ENCODE results near the gene CHSY3. TPM values are rescaled to one million over a fixed set of nuclear protein-coding genes. Genes with fewer than 3 reads are reported as not detected.

CHSY3 gene
- total RNA-seq, result 2.1 and 3.6 TPM in 2 replicates

- peak; percentile 39 for DNase-seq (ENCODE audit: low read depth, low spot score)
These were observed at the start of gene CHSY3 for GRCh38 chr5:129904102-129904666. Gene CHSY3 (plus strand): TSS chr5:129904465.

DNA sequence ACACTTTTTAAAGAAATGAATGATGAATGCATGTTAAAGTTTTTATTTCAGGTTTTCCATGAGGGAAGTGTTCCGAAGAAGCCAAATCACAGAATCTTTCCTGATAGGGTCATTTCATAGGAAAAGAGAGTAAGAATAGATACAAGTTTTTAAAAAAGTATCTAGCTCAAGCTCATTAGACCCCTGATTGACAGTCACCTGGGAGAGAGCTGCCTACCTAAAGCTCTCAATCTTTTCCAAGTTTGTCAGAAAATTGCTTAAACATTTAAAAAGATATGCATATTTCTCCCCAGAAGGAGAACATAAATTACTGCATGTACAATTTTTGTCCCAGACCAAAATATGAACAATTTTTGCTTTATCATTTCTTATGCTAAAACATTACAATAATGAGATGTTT is 47.9 kb upstream of the CHSY3 start:
- no peak for DNase-seq (ENCODE audit: low read depth, low spot score)

DNA sequence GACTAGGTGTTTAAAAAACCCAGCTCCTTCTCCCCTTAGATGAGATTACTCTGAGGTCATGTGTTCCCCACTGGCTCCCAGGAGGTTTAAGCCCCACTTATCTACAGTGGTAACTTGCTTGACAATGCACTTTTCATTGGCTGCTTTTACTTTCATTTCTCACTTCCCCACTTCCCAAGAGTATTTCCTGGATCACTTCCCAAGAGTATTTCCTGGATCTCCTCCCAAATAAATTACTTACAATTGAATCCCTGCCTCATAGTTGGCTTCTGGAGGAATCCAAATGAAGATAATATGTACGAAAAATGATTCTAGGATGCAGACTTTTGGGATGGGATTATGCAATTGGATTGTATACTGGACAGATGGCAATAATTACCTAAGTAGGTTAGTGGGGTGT is 47.1 kb upstream of the CHSY3 start:
- DNase-seq (ENCODE audit: low read depth, low spot score), result no peak

- DNase-seq (ENCODE audit: low read depth, low spot score), result no peak
These were observed 46.1 kb upstream of the CHSY3 start for GRCh38 chr5:129858131-129858675.

- DNase-seq (ENCODE audit: low read depth, low spot score), result no peak
These were observed 19.9 kb upstream of the CHSY3 start for GRCh38 chr5:129884322-129884721.

GRCh38 chr5:129899454-129899853 is 4.8 kb upstream of the CHSY3 start:
- no peak for DNase-seq (ENCODE audit: low read depth, low spot score)

DNA sequence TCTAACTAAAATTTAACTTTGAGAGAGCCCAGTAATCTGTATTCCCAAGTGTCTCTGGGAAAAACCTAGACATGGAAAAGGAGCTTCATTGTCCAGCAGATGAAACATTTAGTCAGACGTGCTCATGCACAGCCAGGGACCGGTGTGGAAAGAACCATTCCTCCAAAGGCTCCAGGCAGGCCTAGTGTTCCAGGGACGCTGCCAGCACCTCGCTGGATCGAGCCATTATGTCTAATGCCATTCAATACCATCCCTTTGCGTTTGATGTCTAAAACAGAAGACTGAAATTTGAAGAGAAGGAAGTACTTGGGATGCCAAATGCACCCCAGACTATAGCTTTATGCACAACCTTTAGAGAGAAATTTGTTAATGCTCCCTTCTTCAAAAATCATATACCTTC is 1.4 kb upstream of the CHSY3 start:
- DNase-seq (ENCODE audit: low read depth, low spot score), result no peak

DNA sequence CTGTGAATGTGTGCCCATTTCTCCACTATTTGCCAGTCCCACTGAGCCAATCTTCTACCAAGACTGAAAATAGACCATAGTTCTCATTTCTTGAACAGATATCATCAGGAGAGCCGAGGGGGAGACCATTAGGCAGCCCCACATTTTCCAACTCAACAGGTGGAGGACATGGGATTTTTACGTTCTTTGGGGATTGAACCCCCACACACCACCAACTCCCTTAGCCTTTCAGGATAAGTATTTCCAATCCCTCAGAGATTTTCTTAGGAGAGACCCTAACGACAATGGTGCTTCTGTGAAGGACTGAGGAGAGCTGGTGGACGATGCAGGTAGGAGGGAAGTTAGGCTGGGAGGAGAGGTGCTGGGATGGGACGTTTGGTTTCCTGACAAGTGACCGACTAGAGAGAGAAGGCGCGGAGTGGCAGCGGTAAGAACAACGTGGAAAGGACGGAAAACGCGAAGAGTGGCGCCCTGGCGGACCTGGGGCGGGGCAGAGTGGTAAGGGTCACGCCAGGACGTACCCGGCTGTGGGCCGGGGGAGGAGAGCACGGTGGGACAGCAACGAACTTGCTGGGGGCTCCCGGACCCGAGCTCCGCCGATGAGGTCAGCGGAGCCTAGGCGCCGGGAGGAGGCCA is 681 bp upstream of the CHSY3 start:
- no peak for DNase-seq (ENCODE audit: low read depth, low spot score)

GRCh38 chr5:129904667-129905472 is 605 bp downstream of the CHSY3 start:
- no peak for DNase-seq (ENCODE audit: low read depth, low spot score)

DNA sequence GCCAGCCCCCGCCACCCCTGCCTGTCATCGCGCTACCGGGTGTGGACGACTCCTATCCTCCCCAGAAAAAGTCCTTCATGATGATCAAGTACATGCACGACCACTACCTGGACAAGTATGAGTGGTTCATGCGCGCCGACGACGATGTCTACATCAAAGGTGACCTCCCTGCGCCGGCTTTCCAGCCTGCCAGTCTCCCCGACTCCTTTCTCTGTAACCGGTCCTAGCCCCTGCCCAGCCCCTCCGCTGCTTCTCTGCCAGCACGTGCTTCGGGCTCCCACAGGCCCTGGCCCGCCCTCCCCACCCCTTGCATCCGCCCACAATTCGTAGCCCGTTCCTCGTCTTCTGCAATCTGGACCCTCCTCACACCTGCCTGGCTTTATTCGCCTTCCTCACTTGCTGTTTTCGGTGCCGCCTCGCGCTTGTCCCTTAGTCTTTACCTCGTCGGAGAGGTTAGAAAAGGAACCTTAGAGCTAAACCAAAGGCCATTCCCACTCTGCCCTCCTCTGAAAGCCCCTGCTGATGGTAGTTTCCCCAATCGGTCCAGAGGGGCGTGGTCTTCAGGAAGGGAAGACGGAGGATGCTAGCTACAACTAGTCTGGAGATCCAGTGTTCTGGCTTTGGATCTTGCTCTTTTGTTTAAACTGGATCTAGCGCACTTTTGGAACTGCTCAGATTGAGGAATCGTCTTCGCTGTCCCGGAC is 1.4 kb downstream of the CHSY3 start:
- DNase-seq (ENCODE audit: low read depth, low spot score), result no peak

DNA sequence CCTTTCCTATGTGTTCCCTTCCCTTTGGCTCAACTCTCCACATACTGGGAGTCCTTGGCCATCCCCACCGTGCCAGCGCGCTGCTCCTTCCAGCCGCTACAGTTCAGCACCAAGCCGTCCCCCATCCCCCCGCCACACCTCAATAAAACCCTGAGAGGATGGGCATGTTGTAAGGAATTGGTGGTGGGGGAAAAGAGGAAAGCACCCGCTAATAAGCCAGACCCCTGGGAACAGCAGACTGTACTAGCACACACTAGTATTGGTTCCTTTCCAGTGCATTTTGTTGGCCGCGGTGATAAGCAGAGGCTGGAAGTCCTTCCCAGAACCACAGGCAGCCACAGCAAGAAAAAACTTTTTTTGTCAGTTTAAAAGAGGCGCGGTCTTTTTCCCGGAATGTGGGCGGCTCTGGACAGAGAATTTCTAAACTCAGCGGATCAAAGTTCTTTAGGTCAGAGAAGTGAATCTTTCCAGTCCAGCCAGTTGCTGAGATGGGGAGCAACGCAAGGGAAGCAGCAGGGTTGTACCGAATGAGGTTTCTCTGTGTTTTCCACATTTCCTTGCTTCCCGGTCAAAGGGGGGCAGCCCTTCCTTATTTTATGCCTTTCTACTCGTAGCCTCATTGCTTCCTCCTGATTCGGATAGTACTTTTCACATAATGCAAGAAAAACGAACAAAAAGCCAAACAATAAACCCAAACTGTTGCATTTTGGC is 2.1 kb downstream of the CHSY3 start:
- no peak for DNase-seq (ENCODE audit: low read depth, low spot score)

- DNase-seq (ENCODE audit: low read depth, low spot score), result no peak
These were observed 5.0 kb downstream of the CHSY3 start for GRCh38 chr5:129909225-129909624.

- DNase-seq (ENCODE audit: low read depth, low spot score), result no peak
These were observed 8.5 kb downstream of the CHSY3 start for GRCh38 chr5:129912601-129913255.

GRCh38 chr5:129915415-129915814 is 11.2 kb downstream of the CHSY3 start:
- DNase-seq (ENCODE audit: low read depth, low spot score), result no peak

DNA sequence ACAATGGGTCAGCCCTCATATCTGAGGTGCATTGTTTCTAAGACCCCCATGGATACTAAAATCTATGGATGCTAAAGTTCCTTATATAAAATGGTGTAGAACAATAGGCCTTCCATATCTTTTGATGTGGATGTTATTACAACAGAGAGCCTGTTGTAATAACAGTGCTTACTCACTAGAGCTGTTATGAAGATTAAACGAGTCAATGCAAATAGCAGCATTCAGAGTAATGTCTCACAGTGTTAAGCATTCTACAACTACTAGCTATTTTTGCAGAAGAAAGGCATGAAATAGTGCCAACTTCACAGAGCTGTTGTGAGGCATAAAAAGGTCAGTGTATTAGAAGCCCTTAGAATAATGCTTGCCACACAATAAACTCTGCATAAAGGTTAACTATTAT is 13.0 kb downstream of the CHSY3 start:
- no peak for DNase-seq (ENCODE audit: low read depth, low spot score)

DNA sequence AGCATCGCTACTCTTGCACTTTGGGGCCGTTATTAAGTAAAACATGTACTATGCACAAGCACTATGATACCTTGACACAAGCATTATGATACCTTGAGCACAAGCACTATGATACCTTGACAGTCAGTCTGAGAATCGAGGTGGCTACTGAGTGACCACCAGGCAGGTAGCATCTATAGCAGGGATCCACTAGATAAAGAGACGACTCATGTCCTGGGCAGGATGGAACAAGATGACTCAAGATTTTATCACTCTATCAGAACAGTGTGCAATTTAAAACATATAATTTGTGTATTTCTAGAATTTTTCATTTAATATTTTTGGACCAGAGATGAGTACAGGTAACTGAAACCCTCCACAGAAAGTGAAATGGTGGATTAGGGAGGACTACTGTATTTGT is 16.9 kb downstream of the CHSY3 start:
- DNase-seq (ENCODE audit: low read depth, low spot score), result no peak

GRCh38 chr5:129930221-129930620 is 26.0 kb downstream of the CHSY3 start:
- DNase-seq (ENCODE audit: low read depth, low spot score), result no peak

DNA sequence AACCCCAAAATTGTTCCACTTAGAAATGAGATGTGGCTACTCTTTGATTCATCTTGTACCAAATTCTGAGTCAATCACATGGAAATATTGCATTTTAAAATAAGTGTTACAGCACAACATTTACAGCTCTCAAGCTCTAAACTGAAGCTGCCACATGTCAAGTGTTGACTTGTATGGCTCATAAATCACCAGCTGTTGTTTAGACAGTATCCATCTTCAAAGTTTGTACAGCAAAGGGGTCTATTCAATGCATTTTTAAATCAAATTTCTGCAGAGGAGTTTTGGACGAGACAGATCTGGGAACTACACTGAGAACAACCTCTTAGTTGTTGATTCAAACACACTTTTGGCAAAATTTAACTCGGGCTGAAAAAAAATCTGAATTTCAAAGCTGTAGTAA is 31.4 kb downstream of the CHSY3 start:
- no peak for DNase-seq (ENCODE audit: low read depth, low spot score)

DNA sequence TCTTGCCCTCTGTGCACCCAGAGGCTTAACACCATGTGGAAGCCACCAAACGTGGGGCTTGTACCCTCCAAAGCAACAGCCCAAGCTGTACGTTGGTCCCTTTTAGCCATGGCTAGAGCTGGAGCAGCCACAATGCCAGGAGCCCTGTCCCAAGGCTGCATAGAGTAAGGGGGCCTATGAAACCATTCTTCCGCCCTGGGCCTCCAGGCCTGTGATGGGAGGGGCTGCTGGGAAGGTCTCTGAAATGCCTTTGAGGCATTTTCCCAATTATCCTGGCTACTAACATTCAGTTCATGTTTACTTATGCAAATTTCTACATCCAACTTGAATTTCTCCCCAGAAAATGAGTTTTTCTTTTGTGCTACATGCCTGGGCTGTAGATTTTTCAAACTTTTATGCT is 33.8 kb downstream of the CHSY3 start:
- DNase-seq (ENCODE audit: low read depth, low spot score), result no peak

GRCh38 chr5:129943936-129944335 is 39.7 kb downstream of the CHSY3 start:
- DNase-seq (ENCODE audit: low read depth, low spot score), result no peak

- DNase-seq (ENCODE audit: low read depth, low spot score), result no peak
These were observed 40.8 kb downstream of the CHSY3 start for GRCh38 chr5:129945028-129945427.

All from pulmonary artery endothelial cell (primary cell).